SJCRH30 (cell line): ENCODE data around the gene ZDHHC19. TPM values are rescaled to one million over a fixed set of nuclear protein-coding genes. Genes with fewer than 3 reads are reported as not detected.
"Not testable (repeated sequence)": the region's sequence is repeated elsewhere in the genome, so short reads cannot be mapped to it uniquely, and the experiment has no call there.

Experiments
- DNase-seq, 2 experiments: peaks; one replicate each; pipeline ENCODE4 v3.0.0-alpha.2; 2015 to 2020
- H3K27ac ChIP-seq: fragments of 250-450 bp; sonication (Bioruptor Pico); 2 replicates; pipeline ENCODE4 v1.5.1; 2020; ENCODE audit warnings: mild to moderate bottlenecking, moderate library complexity
- H3K27me3 ChIP-seq: fragments of 250-450 bp; sonication (Bioruptor Pico); 2 replicates; pipeline ENCODE4 v1.5.1; 2020; ENCODE audit warnings: mild to moderate bottlenecking, moderate library complexity
- H3K36me3 ChIP-seq: fragments of 250-450 bp; sonication (Bioruptor Pico); 2 replicates; pipeline ENCODE4 v1.5.1; 2020; ENCODE audit warnings: mild to moderate bottlenecking, moderate library complexity
- H3K4me1 ChIP-seq: fragments of 250-450 bp; sonication (Bioruptor Pico); 2 replicates; pipeline ENCODE4 v1.5.1; 2020; ENCODE audit warnings: mild to moderate bottlenecking, moderate library complexity
- H3K4me3 ChIP-seq: fragments of 250-450 bp; sonication (Bioruptor Pico); 2 replicates; pipeline ENCODE4 v1.5.1; 2020; ENCODE audit warnings: mild to moderate bottlenecking, moderate library complexity
- H3K9me3 ChIP-seq: fragments of 250-450 bp; sonication (Bioruptor Pico); replicated peaks from 2 replicates; pipeline ENCODE4 v1.5.1; 2020; ENCODE audit warnings: mild to moderate bottlenecking, moderate library complexity
- total RNA-seq: library from RNA; depleted of rRNA; stranded (reverse); fragments of >200 nt; shearing (Covaris generic); gene quantifications from 2 replicates; pipeline ENCODE4 v1.2.3, GENCODE V29; 2014

Gene ZDHHC19
- total RNA-seq, 1 experiment from 2014 or later: not detected

DNA sequence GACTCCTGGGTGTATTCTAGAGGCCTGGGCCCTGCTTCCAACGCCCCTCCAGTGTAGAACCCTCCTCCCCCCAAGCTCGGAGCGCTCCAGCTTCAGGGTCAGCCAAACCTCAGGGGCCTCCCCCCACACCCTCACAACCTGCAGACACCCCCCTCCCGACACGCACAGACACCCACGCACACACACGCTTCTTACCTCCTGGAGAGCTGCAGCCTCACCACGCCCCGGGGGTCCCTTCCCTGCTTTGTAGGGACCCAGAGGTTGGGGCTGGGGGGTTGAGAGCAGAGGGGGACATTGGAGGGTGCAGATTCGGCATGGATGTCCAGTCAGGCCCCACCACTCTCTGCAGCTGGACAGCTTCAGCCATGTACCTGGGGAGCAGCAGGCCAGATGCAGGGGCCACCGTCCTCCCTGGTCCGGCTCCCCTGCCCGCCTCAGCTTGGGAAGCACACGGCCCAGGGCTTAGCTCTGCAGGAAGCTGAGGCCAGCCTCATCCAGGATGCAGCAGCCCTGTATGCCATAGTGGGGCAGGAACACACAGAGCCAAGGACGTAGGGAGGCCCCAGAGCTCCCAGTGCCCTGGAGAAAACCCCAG is 13.0 kb downstream of the ZDHHC19 start:
- Histone ChIP-seq H3K36me3 (no peaks in the 10 kb centered on the region), H3K4me3 (no peak overlapping the region), H3K27me3 (0 out of 2 replicates have a peak, but pooled peaks cover 2% of the 10 kb centered on the region), H3K27ac (no peak overlapping the region), H3K9me3 (no peaks in the 10 kb centered on the region), H3K4me1 (no peaks in the 10 kb centered on the region)
- no peak for DNase-seq

DNA sequence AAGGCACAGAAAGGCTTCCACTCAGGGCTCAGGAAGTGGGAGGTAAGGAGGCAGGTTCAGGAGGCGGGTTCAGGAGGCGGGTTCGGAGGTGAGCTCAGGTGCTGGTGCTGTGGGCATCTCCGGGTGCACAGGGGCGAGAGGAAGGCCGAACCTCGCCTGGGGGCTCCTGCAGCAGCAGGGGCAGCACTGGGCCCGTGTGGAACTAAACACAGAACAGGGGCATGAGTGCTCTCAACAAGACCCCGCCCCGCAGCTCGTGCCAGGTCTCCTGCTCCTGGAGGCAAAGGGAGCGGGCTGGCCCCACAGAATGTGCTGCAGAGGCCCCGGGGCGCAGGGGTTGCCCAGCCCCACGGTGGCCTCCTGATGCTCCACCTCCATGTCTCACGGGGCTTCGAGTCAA is 13.7 kb downstream of the ZDHHC19 start:
- DNase-seq: no peak
- no peaks in the 10 kb centered on the region for H3K4me1 ChIP-seq
- H3K36me3 ChIP-seq: no peaks in the 10 kb centered on the region
- no peak overlapping the region for H3K4me3 ChIP-seq
- no peak overlapping the region for H3K27ac ChIP-seq
- H3K27me3 ChIP-seq: 0 out of 2 replicates have a peak, but pooled peaks cover 2% of the 10 kb centered on the region
- H3K9me3 ChIP-seq: no peaks in the 10 kb centered on the region

DNA sequence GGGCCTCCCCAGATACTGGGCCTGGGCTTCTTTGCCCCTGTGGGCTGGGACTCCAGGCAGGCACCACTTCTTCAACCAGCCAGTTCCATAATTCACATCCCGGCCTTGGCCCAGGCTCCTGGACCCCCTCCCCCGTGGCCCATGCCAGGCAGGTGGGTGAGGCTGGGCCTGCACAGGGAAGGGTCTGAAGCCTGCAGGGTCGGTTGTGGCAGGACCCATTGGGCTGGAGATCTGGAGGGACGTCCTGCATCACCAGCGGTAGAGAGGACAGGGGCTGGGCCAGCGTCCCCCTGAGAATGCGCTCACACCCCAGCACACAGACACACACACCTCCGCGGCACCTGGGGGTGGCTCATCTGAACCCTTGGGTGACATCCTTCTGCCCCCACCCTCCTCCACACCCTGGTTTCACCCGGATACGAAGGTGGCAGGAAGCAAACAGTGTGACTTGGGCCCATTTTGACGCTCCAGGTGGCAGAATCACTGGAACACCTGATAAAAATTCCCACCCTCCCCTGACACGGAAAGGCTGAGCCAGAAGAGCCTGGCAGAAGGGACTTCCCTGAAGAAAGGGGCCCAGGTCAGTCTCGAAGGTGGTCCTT is 15.4 kb downstream of the ZDHHC19 start:
- Histone ChIP-seq H3K36me3 (no peaks in the 10 kb centered on the region), H3K9me3 (no peaks in the 10 kb centered on the region), H3K27ac (no peak overlapping the region), H3K4me1 (no peaks in the 10 kb centered on the region), H3K4me3 (no peak overlapping the region), H3K27me3 (0 out of 2 replicates have a peak, but pooled peaks cover 2% of the 10 kb centered on the region)
- DNase-seq: no peak

DNA sequence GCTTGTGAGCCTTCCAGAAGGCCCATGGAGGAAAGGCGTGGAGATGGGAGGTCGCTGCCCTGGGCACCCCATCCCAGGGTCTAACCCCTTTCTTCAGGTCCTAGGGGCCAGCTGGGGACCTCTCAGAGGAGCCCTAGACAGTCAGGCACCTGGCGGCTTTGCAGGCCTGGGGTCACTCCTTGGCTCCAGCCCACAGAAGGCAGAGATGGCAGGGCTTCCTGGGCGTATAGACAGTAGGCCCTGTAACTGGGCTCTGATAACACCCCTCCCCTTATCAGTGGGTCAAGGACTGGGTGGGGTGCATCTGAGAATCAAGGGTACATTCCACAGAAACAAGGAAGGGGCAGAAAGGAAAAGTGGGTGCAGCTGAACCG is 16.7 kb downstream of the ZDHHC19 start:
- no peaks in the 10 kb centered on the region for H3K36me3 ChIP-seq
- H3K27me3 ChIP-seq: 0 out of 2 replicates have a peak, but pooled peaks cover 2% of the 10 kb centered on the region
- H3K4me1 ChIP-seq: no peaks in the 10 kb centered on the region
- DNase-seq: no peak
- H3K27ac ChIP-seq: no peak overlapping the region
- H3K4me3 ChIP-seq: no peak overlapping the region
- H3K9me3 ChIP-seq: no peaks in the 10 kb centered on the region

DNA sequence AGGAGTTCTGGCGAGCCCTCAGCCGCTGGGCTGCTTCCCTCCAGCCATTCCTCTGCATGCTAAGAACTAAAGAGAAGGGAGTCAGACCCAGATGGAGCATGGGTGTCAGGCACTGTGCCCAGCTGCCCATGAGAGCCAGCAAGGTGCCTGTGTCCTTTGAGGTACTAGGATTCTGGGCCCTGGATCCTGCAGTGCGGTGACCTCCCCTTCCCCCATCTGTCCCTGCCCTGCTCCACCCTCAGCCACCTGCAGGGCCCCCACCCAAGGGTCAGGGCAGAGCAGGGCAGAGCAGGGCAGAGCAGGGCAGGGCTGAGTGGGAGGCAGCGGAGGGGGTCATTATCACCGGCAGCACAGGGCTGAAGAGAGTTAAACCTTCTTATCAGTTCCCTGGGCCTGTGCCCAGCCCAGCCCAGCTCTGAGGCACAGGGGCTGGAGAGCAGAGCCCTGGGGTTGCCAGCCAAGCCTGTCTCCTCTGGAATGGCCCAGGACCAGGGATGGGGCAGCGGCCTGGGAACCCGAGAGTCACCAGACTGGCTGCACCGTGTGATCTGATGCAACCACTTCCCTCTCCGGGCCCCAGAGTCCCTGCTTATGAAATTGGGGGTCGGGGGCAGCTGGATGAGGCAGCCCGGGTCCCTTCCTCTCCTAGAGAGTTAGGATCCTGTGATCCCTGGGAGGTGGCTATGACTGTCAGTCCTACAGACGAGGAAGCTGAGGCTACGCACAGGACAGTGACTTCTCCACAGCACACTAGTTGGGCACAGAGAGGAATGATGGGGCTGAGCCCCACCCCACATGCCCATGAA is 17.3 kb downstream of the ZDHHC19 start:
- Histone ChIP-seq H3K27me3 (0 out of 2 replicates have a peak, but pooled peaks cover 2% of the 10 kb centered on the region), H3K4me3 (no peak overlapping the region), H3K27ac (no peak overlapping the region), H3K9me3 (no peaks in the 10 kb centered on the region), H3K4me1 (no peaks in the 10 kb centered on the region), H3K36me3 (no peaks in the 10 kb centered on the region)
- DNase-seq: no peak

DNA sequence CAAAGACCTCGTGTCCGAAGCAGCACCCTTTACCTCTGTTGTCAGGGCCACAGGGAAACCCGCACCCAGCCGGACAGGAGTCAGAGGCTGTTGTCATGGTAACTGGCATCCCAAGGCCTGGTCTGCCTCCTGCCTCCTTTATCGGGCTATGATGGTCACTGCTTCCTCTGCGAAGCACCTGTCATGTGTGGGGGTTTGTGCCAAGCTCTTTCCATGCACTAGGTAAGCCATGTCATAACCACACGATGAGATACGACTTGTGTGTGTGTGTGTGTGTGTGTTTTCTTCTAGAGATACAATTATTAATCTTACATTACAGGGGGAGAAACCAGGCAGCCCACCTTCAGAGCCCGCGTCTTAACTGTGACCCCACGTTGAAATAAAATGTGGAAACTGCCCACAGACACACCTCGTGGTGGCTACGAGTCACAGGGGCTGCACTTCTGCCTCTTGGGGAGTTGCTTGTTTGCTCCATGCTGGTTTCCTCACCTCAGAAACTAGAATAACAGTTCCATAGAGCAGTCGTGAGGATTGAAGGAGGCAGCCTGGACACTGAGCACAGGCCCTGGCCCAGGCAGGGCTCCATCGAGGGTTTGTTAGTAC is 18.0 kb downstream of the ZDHHC19 start:
- Histone ChIP-seq H3K27ac (no peak overlapping the region), H3K36me3 (no peaks in the 10 kb centered on the region), H3K4me1 (no peaks in the 10 kb centered on the region), H3K27me3 (0 out of 2 replicates have a peak, but pooled peaks cover 2% of the 10 kb centered on the region), H3K4me3 (no peak overlapping the region), H3K9me3 (no peaks in the 10 kb centered on the region)
- peak in 1 of 2 experiments; percentile 20 for DNase-seq

DNA sequence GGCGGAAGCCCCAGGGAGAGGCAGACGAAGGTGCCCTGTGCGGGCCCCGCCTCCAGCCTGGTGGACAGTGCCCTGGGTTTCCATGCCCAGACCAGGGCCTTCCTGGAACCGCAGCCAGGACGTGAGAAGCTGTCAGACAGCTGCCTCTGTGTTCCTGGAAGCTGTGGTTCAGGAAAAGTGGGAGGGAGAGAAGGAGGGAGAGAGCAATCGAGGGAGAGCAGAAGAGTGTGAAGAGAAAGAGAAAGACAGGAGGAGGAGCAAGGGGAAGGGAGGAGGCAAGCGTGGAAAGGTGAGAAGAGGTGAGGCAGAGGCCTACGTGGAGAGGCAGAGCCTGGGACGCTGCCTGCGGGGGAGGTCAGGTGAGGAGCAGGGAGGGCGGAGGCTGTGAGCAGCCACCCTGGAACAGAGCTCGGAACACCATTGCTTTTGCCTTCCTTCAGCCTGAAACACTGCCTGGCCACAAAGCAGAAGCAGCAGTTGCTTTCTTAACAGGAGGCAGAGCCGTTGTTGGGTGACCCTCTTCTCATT is 18.6 kb downstream of the ZDHHC19 start:
- Histone ChIP-seq H3K9me3 (no peaks in the 10 kb centered on the region), H3K27me3 (0 out of 2 replicates have a peak, but pooled peaks cover 2% of the 10 kb centered on the region), H3K4me1 (no peaks in the 10 kb centered on the region), H3K27ac (no peak overlapping the region), H3K36me3 (no peaks in the 10 kb centered on the region), H3K4me3 (no peak overlapping the region)
- peak; percentile 26 to 47 for DNase-seq

DNA sequence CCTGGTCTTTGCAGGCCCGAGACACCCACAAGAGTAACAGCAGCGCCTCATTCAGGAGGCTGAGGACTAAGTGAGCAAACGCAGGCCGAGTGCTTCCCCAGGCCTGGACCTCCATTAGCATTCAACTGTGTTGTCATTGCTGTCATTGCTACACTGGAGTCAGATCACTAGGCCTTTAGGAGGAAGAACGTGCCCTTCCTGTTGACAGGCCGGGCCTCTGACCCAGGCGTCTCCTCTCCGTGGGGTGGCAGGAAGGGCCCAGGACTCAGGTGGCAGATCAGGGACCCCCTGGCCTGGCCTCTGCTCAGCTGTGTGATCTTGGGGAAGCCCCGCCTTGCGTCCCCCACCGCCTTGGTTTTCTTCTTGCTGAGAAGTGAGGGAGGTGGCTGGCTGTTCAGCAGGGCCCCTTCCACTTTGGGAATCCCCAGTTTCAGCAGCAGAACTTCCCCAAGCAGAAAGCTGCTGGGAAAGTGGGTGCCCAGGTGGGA is 19.1 kb downstream of the ZDHHC19 start:
- no peak for DNase-seq
- no peaks in the 10 kb centered on the region for H3K9me3 ChIP-seq
- no peak overlapping the region for H3K4me3 ChIP-seq
- H3K27me3 ChIP-seq: 0 out of 2 replicates have a peak, but pooled peaks cover 2% of the 10 kb centered on the region
- H3K36me3 ChIP-seq: no peaks in the 10 kb centered on the region
- H3K4me1 ChIP-seq: no peaks in the 10 kb centered on the region
- no peak overlapping the region for H3K27ac ChIP-seq

DNA sequence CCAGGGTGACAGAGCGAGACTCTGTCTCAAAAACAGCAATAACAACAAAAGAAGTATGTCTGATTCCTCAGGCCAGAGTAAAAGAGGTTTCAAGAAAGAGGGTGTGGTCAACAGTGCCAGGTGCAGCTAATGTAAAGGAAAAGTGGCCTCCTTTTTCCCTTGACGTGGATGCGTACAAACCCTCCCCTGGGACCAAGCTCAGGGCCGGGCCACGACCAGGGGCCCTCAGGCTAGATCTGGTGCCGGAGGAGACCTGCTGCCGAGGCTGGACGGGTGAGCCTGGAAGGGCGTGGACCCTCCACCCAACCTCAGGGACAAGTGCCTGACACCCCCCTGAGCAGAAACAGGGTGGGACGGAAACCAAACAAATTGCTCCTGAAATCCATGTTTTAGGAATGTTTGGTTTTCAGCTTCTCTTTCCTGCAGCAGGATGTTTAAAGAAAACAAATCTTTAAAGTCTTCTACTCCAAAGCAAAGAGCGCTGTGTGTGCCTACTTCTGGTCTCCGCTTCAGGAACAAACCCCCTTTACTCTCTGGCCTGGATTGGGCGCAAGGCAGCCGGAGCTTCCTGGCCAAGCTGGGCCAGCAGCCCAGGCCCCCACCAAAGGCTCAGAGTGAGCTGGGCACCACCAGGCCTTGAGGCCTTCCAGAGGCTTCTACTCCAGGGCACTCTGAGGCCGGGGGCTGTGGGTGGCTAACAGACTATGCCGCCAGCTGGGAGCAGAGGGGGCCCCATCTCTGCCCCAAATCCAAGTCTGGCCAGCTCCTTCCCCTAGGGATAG is 21.4 kb downstream of the ZDHHC19 start:
- Histone ChIP-seq H3K9me3 (no peaks in the 10 kb centered on the region), H3K4me1 (no peaks in the 10 kb centered on the region)

DNA sequence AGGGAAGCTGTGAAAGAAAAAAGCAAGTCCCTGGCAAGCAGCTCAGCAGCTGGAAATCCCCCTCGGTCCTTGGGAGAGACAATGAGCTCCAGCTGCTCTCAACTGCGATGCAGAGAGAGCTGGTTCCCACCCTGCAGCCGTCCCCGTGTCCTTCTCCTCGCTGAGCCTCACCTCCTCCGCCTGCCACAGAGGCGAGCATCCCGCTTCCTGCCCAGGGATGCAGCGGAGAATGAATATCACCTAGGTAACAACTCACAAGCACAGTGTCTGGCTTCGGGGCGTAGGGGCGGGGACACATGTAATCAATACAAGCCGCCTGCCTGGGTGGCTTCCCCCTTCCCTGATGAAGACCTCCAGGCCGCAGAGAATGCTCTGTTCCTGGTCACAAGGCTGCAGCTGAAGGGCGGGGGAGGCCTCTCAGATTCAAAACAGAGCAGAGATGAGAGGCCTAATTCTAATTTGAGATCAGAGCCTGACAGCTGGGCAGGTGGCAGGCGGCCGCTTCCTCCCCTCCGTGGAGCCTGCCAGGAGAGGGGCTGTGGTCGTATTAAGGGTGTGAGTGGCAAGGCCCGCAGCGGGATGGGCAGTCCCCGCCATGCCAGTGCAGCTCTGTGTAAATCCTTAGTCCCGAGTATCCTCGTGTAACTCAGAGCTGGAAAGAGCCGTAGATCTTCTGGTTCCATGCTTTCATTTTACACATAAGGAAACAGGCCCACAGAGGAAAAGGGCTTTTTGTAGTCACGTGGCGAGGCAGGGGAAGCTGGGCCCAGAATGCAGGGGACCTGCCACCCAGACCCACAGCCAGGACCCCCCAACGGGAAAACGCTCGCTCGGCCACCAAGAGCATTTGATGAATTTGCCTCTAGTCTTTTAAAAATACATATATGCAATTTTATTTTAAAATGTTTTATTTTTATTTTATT is 24.3 kb downstream of the ZDHHC19 start:
- Histone ChIP-seq H3K27ac (no peak overlapping the region), H3K4me3 (peak overlapping the region; percentile 23; the same call in 1 of the 2 replicates), H3K9me3 (no peaks in the 10 kb centered on the region), H3K27me3 (no peaks in the 10 kb centered on the region), H3K4me1 (peaks cover 6% of the 10 kb centered on the region), H3K36me3 (no peaks in the 10 kb centered on the region)
- DNase-seq: peak in 1 of 2 experiments; percentile 34

More for the DNA sequence above, 21.4 kb downstream of the ZDHHC19 start:
- no peak overlapping the region for H3K4me3 ChIP-seq
- no peaks in the 10 kb centered on the region for H3K36me3 ChIP-seq
- H3K27ac ChIP-seq: no peak overlapping the region
- no peak for DNase-seq
- H3K27me3 ChIP-seq: 0 out of 2 replicates have a peak, but pooled peaks cover 2% of the 10 kb centered on the region

DNA sequence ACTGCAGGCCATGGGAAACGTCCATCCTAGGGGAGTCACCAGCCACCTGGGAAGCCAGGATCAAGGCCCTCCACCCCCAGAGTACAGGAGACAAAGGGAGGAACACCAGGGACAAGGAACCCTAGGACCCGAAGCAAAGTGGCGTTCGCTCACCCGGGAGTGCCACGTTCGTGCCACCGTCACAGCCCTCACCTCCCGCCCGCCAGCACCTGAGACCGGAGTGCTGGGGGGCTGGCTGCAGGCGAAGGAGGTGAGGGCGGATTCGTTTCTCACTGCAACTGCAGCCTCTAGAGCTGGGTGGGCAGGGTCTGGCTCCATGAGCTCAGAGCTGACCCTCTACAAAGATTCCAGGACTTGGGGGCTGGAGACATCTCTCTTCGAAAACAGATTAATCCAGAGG is 26.3 kb downstream of the ZDHHC19 start:
- Histone ChIP-seq H3K4me1 (peaks cover 6% of the 10 kb centered on the region), H3K9me3 (no peaks in the 10 kb centered on the region), H3K4me3 (no peak overlapping the region), H3K27me3 (no peaks in the 10 kb centered on the region), H3K36me3 (no peaks in the 10 kb centered on the region), H3K27ac (no peak overlapping the region)
- DNase-seq: no peak

DNA sequence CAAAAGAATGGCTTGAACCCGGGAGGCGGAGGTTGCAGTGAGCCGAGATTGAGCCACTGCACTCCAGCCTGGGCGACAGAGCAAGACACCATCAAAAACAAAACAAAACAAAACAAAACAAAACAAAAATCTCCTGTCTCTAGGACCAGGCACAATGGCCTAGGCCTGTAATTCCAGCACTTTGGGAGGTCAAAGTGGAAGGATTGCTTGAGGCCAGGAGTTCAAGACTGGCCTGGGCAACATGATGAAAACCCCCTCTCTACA is 27.1 kb downstream of the ZDHHC19 start:
- not testable (repeated sequence) for H3K27ac ChIP-seq, H3K4me1 ChIP-seq, H3K9me3 ChIP-seq, DNase-seq, H3K4me3 ChIP-seq, H3K36me3 ChIP-seq, H3K27me3 ChIP-seq

DNA sequence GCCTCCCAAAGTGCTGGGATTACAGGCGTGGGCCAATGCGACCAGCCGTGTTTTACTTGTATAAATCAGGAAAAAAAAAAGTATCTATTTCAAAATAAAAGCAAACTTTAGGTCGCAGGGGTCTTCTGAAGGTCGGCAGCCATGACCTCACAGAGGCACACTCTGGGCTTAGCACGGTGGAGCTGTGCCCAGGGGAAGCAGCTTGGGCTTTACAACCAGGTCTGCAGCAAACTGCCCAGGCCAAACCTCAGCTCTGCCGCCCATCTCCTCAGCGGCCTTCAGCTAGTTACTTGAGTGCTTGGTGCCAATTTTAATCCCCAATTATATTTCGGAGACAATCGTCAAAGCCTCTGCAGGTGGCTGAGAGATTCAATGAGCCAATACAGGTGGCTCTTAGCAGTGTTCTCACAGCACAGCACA is 30.1 kb downstream of the ZDHHC19 start:
- Histone ChIP-seq H3K27ac (no peak overlapping the region), H3K4me3 (no peak overlapping the region), H3K36me3 (no peaks in the 10 kb centered on the region), H3K27me3 (no peaks in the 10 kb centered on the region), H3K9me3 (no peaks in the 10 kb centered on the region), H3K4me1 (peaks cover 6% of the 10 kb centered on the region)
- DNase-seq: no peak
